ENCODE measurements around the gene BCAP29. TPM values are rescaled to one million over a fixed set of nuclear protein-coding genes. Genes with fewer than 3 reads are reported as not detected.
A peak's percentile ranks its signal among the peaks of the same experiment; 100 is the strongest.

BCAP29 gene
- polyA plus RNA-seq, 3 donors from 2014 or later: 29.9 to 65.7 (median 46.5) TPM

GRCh38 chr7:107563775-107564552, 16.1 kb upstream of the BCAP29 start, which contains the start of the genes COG5 and DUS4L:
Gene COG5, minus strand, starts transcription at chr7:107563920. Its CDS starts 24 bp downstream, at chr7:107563896.
Gene DUS4L, plus strand, starts transcription at chr7:107563971. Its CDS starts 3,100 bp downstream, at chr7:107567071.
- Mint-ChIP-seq H3K4me3 (peak within 1 kb of the TSS; percentile 79 to 96 (median 85)), H3K9me3 (no peaks in the 10 kb centered on the region), H3K4me1 (peaks cover 41 to 57% of the 10 kb centered on the region in 2 donors), H3K36me3 (peaks cover 0 to 7% (median 4%) of the 10 kb centered on the region in 3 donors), H3K27me3 (ENCODE audit: low read depth in 3 of 3) (peaks cover 0 to 2% (median 0%) of the 10 kb centered on the region in 3 donors), H3K27ac (peak within 1 kb of the TSS; percentile 89 to 94 (median 91))
- DNase-seq: peak; percentile 83 to 86 (median 84)

- Mint-ChIP-seq H3K9me3 (no peaks in the 10 kb centered on the region), H3K4me1 (peaks cover 38 to 50% of the 10 kb centered on the region in 2 donors), H3K36me3 (peaks cover 0 to 7% (median 4%) of the 10 kb centered on the region in 3 donors), H3K27me3 (ENCODE audit: low read depth in 3 of 3) (peaks cover 0 to 2% (median 0%) of the 10 kb centered on the region in 3 donors), H3K27ac (peak overlapping the region; percentile 89 to 94 (median 91)), H3K4me3 (peak overlapping the region; percentile 79 to 96 (median 85))
- DNase-seq: no peak
These were observed 15.3 kb upstream of the BCAP29 start for GRCh38 chr7:107564553-107565298.

GRCh38 chr7:107570298-107570697, 9.7 kb upstream of the BCAP29 start:
- Mint-ChIP-seq H3K9me3 (no peaks in the 10 kb centered on the region), H3K4me3 (no peak overlapping the region), H3K4me1 (no peaks in the 10 kb centered on the region), H3K36me3 (peaks cover 10 to 22% (median 20%) of the 10 kb centered on the region in 3 donors), H3K27ac (no peak overlapping the region), H3K27me3 (ENCODE audit: low read depth in 3 of 3) (no peaks in the 10 kb centered on the region)
- no peak for DNase-seq

- peaks cover 0 to 1% (median 0%) of the 10 kb centered on the region in 3 donors for H3K27me3 Mint-ChIP-seq (ENCODE audit: low read depth in 3 of 3)
- no peak for DNase-seq
- no peak overlapping the region for H3K27ac Mint-ChIP-seq
- H3K4me1 Mint-ChIP-seq: peaks cover 1 to 3% of the 10 kb centered on the region in 2 donors
- H3K9me3 Mint-ChIP-seq: no peaks in the 10 kb centered on the region
- peaks cover 10 to 18% (median 13%) of the 10 kb centered on the region in 3 donors for H3K36me3 Mint-ChIP-seq
- no peak overlapping the region for H3K4me3 Mint-ChIP-seq
These were observed 6.5 kb upstream of the BCAP29 start for GRCh38 chr7:107573537-107573936.

- Mint-ChIP-seq H3K27ac (peak overlapping the region; percentile 81 to 93 (median 90)), H3K9me3 (no peaks in the 10 kb centered on the region), H3K36me3 (peaks cover 0 to 7% (median 4%) of the 10 kb centered on the region in 3 donors), H3K4me3 (peak overlapping the region; percentile 89 to 95 (median 92)), H3K4me1 (peaks cover 19 to 41% of the 10 kb centered on the region in 2 donors), H3K27me3 (ENCODE audit: low read depth in 3 of 3) (peaks cover 3 to 6% (median 4%) of the 10 kb centered on the region in 3 donors)
- no peak for DNase-seq
These were observed 527 bp upstream of the BCAP29 start for GRCh38 chr7:107579554-107579884.

- H3K27ac Mint-ChIP-seq: peak overlapping the region; percentile 55 to 85 (median 80)
- no peaks in the 10 kb centered on the region for H3K9me3 Mint-ChIP-seq
- peak overlapping the region; percentile 82 to 84 (median 84) for H3K4me3 Mint-ChIP-seq
- H3K27me3 Mint-ChIP-seq (ENCODE audit: low read depth in 3 of 3): peaks cover 3 to 6% (median 4%) of the 10 kb centered on the region in 3 donors
- peaks cover 0 to 7% (median 4%) of the 10 kb centered on the region in 3 donors for H3K36me3 Mint-ChIP-seq
- peaks cover 19 to 41% of the 10 kb centered on the region in 2 donors for H3K4me1 Mint-ChIP-seq
- no peak for DNase-seq
These were observed 804 bp downstream of the BCAP29 start for GRCh38 chr7:107580716-107581383.

GRCh38 chr7:107581387-107582013, 1.5 kb downstream of the BCAP29 start:
- Mint-ChIP-seq H3K9me3 (no peaks in the 10 kb centered on the region), H3K27ac (peak overlapping the region; percentile 12 to 85 (median 56)), H3K4me1 (peaks cover 19 to 41% of the 10 kb centered on the region in 2 donors), H3K4me3 (peak overlapping the region; percentile 40 to 84 (median 84)), H3K27me3 (ENCODE audit: low read depth in 3 of 3) (peaks cover 3 to 6% (median 4%) of the 10 kb centered on the region in 3 donors), H3K36me3 (peaks cover 0 to 7% (median 4%) of the 10 kb centered on the region in 3 donors)
- DNase-seq: no peak

- Mint-ChIP-seq H3K4me3 (no peak overlapping the region), H3K27ac (peak overlapping the region in 4 of 6 donors; percentile 12 to 66 (median 53)), H3K36me3 (peaks cover 0 to 7% (median 4%) of the 10 kb centered on the region in 3 donors), H3K4me1 (peaks cover 19 to 41% of the 10 kb centered on the region in 2 donors), H3K9me3 (no peaks in the 10 kb centered on the region), H3K27me3 (ENCODE audit: low read depth in 3 of 3) (peaks cover 3 to 6% (median 4%) of the 10 kb centered on the region in 3 donors)
- no peak for DNase-seq
These were observed 2.8 kb downstream of the BCAP29 start for GRCh38 chr7:107582875-107583274.

- Mint-ChIP-seq H3K27me3 (ENCODE audit: low read depth in 3 of 3) (peaks cover 2% of the 10 kb centered on the region in 3 donors), H3K4me1 (peaks cover 14 to 30% of the 10 kb centered on the region in 2 donors), H3K27ac (no peak overlapping the region), H3K9me3 (no peaks in the 10 kb centered on the region), H3K4me3 (peak overlapping the region in 1 of 5 donors; percentile 4), H3K36me3 (peaks cover 0 to 11% (median 10%) of the 10 kb centered on the region in 3 donors)
- no peak for DNase-seq
These were observed 4.7 kb downstream of the BCAP29 start for GRCh38 chr7:107584716-107585115.

GRCh38 chr7:107588529-107589130, 8.6 kb downstream of the BCAP29 start:
- H3K36me3 Mint-ChIP-seq: peaks cover 0 to 15% (median 10%) of the 10 kb centered on the region in 3 donors
- no peak overlapping the region for H3K27ac Mint-ChIP-seq
- H3K9me3 Mint-ChIP-seq: no peaks in the 10 kb centered on the region
- H3K4me1 Mint-ChIP-seq: no peaks in the 10 kb centered on the region
- H3K4me3 Mint-ChIP-seq: no peak overlapping the region
- peaks cover 0 to 2% (median 0%) of the 10 kb centered on the region in 3 donors for H3K27me3 Mint-ChIP-seq (ENCODE audit: low read depth in 3 of 3)
- no peak for DNase-seq

GRCh38 chr7:107591421-107591820, 11.4 kb downstream of the BCAP29 start:
- Mint-ChIP-seq H3K9me3 (no peaks in the 10 kb centered on the region), H3K27ac (no peak overlapping the region), H3K36me3 (peaks cover 10 to 20% (median 15%) of the 10 kb centered on the region in 3 donors), H3K4me3 (no peak overlapping the region), H3K4me1 (no peaks in the 10 kb centered on the region), H3K27me3 (ENCODE audit: low read depth in 3 of 3) (peaks cover 0 to 2% (median 2%) of the 10 kb centered on the region in 3 donors)
- no peak for DNase-seq

- Mint-ChIP-seq H3K27me3 (ENCODE audit: low read depth in 3 of 3) (peaks cover 0 to 2% (median 2%) of the 10 kb centered on the region in 3 donors), H3K9me3 (no peaks in the 10 kb centered on the region), H3K4me3 (no peak overlapping the region), H3K36me3 (peaks cover 14 to 29% (median 15%) of the 10 kb centered on the region in 3 donors), H3K27ac (no peak overlapping the region), H3K4me1 (no peaks in the 10 kb centered on the region)
- DNase-seq: no peak
These were observed 12.4 kb downstream of the BCAP29 start for GRCh38 chr7:107592361-107593024.
